NT2/D1 (cell line): ENCODE measurements around the gene RUSC2.
A peak's percentile ranks its signal among the peaks of the same experiment; 100 is the strongest.
"Not testable (repeated sequence)": the region's sequence is repeated elsewhere in the genome, so short reads cannot be mapped to it uniquely, and the experiment has no call there.

Experiments used
- DNase-seq: peaks from one replicate; pipeline ENCODE4 v3.0.0-alpha.2; 2011; ENCODE audit warnings: low read depth, low spot score
- H3K27me3 ChIP-seq: 2 replicates; pipeline ENCODE4 v1.6.0; 2011; ENCODE audit warnings: mild to moderate bottlenecking; ENCODE audit not compliant: insufficient read length, insufficient read depth
- H3K36me3 ChIP-seq: 2 replicates; pipeline ENCODE4 v1.6.1; 2011; ENCODE audit warnings: mild to moderate bottlenecking, low read length, mixed read lengths; ENCODE audit not compliant: insufficient read depth, insufficient read length
- H3K4me1 ChIP-seq: 2 replicates; pipeline ENCODE4 v1.5.1; 2011; ENCODE audit not compliant: insufficient read depth, insufficient read length
- H3K4me3 ChIP-seq: 2 replicates; pipeline ENCODE4 v1.5.1; 2011; ENCODE audit warnings: low read depth; ENCODE audit not compliant: insufficient read length
- H3K9ac ChIP-seq: 2 replicates; pipeline ENCODE4 v1.6.0; 2011; ENCODE audit warnings: low read depth; ENCODE audit not compliant: insufficient read length
- H3K9me3 ChIP-seq: 2 replicates; pipeline ENCODE4 v1.5.1; 2011; ENCODE audit warnings: mild to moderate bottlenecking, low read length; ENCODE audit not compliant: insufficient read depth
- SUZ12 ChIP-seq: IDR thresholded peaks from 2 replicates; pipeline ENCODE4 v1.6.1; 2011; ENCODE audit not compliant: insufficient read length, insufficient read depth; ENCODE audit errors: extremely low read depth
- YY1 ChIP-seq: IDR thresholded peaks from 2 replicates; pipeline ENCODE4 v1.6.1; 2011; ENCODE audit not compliant: insufficient read length, insufficient read depth
- ZNF274 ChIP-seq: IDR thresholded peaks from 2 replicates; pipeline ENCODE4 v1.6.1; 2011; ENCODE audit warnings: mild to moderate bottlenecking, low read depth, low read length

The RUSC2 gene

DNA sequence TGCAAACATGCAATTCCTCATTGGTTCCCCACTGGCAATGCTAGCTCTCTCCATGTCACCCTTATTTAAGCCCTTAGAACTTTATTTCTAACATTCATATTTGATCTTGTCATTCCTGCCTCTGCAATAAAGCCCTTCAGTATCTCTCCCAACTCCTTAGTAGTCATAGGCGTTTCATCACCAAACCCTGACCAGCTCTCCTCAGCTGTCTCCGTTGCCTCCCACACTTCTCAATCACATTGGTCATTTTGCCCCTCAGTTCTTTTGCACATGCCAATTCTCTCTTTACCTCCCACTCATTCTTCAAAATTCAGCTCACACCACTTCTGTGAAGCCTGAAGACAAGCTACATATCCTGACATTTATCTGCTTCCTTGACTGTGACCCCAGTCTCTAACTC, 2.8 kb upstream of the RUSC2 start:
- no peak for DNase-seq
- no peaks in the 10 kb centered on the region for H3K9me3 ChIP-seq
- H3K9ac ChIP-seq = no peak overlapping the region
- H3K36me3 ChIP-seq = no peaks in the 10 kb centered on the region
- no peaks in the 10 kb centered on the region for H3K4me1 ChIP-seq
- no peak for TF ChIP-seq ZNF274
- TF ChIP-seq YY1 = no peak
- H3K27me3 ChIP-seq = no peaks in the 10 kb centered on the region
- no peak overlapping the region for H3K4me3 ChIP-seq

DNA sequence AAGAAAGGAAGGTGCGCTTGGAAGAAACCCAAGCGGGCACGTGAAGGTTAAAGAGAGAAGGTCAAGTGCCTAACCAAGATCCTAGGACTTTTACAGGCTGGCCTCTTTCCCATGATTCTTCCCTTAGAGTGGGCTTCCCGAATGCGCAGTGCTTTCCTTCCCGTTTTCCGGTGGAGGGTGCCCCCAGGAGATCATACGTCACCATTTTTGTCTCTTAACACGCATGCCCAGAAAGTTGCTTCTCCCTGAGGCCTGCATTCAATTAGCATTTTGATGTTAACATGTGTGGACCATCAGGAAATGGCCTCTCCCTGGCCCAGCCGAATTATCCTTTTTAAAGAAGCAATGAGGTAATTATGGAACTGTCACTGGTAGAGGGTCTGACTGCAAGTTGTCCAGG, 1.9 kb upstream of the RUSC2 start:
- no peaks in the 10 kb centered on the region for H3K36me3 ChIP-seq
- H3K9me3 ChIP-seq = no peaks in the 10 kb centered on the region
- TF ChIP-seq SUZ12 = no peak
- no peak for DNase-seq
- H3K4me1 ChIP-seq = no peaks in the 10 kb centered on the region
- H3K4me3 ChIP-seq = no peak overlapping the region
- H3K27me3 ChIP-seq = no peaks in the 10 kb centered on the region
- no peak overlapping the region for H3K9ac ChIP-seq

GRCh38 chr9:35488566-35489312, 1.2 kb upstream of the RUSC2 start:
- Histone ChIP-seq H3K9ac (peak overlapping the region; percentile 87), H3K27me3 (no peaks in the 10 kb centered on the region), H3K4me3 (peak overlapping the region; percentile 79), H3K9me3 (no peaks in the 10 kb centered on the region), H3K36me3 (no peaks in the 10 kb centered on the region), H3K4me1 (no peaks in the 10 kb centered on the region)
- no peak for TF ChIP-seq ZNF274
- no peak for TF ChIP-seq YY1
- no peak for TF ChIP-seq SUZ12
- no peak for DNase-seq

GRCh38 chr9:35490155-35490909, 421 bp downstream of the RUSC2 start:
- DNase-seq = no peak

GRCh38 chr9:35490910-35491465, 1.1 kb downstream of the RUSC2 start:
- Histone ChIP-seq H3K9me3 (no peaks in the 10 kb centered on the region), H3K4me3 (peak overlapping the region; percentile 79), H3K4me1 (no peaks in the 10 kb centered on the region), H3K27me3 (no peaks in the 10 kb centered on the region), H3K9ac (peak overlapping the region; percentile 87), H3K36me3 (peaks cover under 1% of the 10 kb centered on the region)
- DNase-seq = no peak
- no peak for TF ChIP-seq SUZ12
- no peak for TF ChIP-seq ZNF274
- TF ChIP-seq YY1 = no peak

More at GRCh38 chr9:35490155-35490909, 421 bp downstream of the RUSC2 start:
- TF ChIP-seq YY1 (no peak), ZNF274 (no peak), SUZ12 (no peak)
- Histone ChIP-seq H3K9me3 (no peaks in the 10 kb centered on the region), H3K36me3 (no peaks in the 10 kb centered on the region), H3K9ac (peak overlapping the region; percentile 87), H3K4me1 (no peaks in the 10 kb centered on the region), H3K27me3 (no peaks in the 10 kb centered on the region), H3K4me3 (peak overlapping the region; percentile 79)

- not testable (repeated sequence) for H3K9me3 ChIP-seq
These were observed 3.2 kb downstream of the RUSC2 start for GRCh38 chr9:35493119-35493518.

GRCh38 chr9:35495984-35496383, 6.1 kb downstream of the RUSC2 start:
- H3K27me3 ChIP-seq = no peaks in the 10 kb centered on the region
- H3K9me3 ChIP-seq = peaks cover 17% of the 10 kb centered on the region
- H3K36me3 ChIP-seq = peaks cover 11% of the 10 kb centered on the region
- no peak for DNase-seq
- TF ChIP-seq ZNF274 = no peak
- TF ChIP-seq SUZ12 = no peak
- TF ChIP-seq YY1 = no peak
- no peak overlapping the region for H3K9ac ChIP-seq
- no peaks in the 10 kb centered on the region for H3K4me1 ChIP-seq
- H3K4me3 ChIP-seq = no peak overlapping the region

More at GRCh38 chr9:35493119-35493518, 3.2 kb downstream of the RUSC2 start:
- not testable (repeated sequence) for DNase-seq, H3K9ac ChIP-seq, H3K4me3 ChIP-seq, H3K27me3 ChIP-seq, H3K4me1 ChIP-seq
- H3K36me3 ChIP-seq = peaks cover 11% of the 10 kb centered on the region

- H3K4me1 ChIP-seq, DNase-seq, H3K27me3 ChIP-seq, H3K4me3 ChIP-seq, H3K9ac ChIP-seq: not testable (repeated sequence)
- H3K9me3 ChIP-seq = peaks cover 22% of the 10 kb centered on the region
- H3K36me3 ChIP-seq = peaks cover 11% of the 10 kb centered on the region
These were observed 8.3 kb downstream of the RUSC2 start for GRCh38 chr9:35498245-35498644.
